NCI-H446 (cell line): Measurements from ENCODE around the gene NPTN.
A peak's percentile ranks its signal among the peaks of the same experiment; 100 is the strongest.

Experiments used
- DNase-seq, 2 experiments: peaks; one replicate each; lab custom pipeline; 2025; lab: John Stamatoyannopoulos, UW

Gene NPTN

DNA sequence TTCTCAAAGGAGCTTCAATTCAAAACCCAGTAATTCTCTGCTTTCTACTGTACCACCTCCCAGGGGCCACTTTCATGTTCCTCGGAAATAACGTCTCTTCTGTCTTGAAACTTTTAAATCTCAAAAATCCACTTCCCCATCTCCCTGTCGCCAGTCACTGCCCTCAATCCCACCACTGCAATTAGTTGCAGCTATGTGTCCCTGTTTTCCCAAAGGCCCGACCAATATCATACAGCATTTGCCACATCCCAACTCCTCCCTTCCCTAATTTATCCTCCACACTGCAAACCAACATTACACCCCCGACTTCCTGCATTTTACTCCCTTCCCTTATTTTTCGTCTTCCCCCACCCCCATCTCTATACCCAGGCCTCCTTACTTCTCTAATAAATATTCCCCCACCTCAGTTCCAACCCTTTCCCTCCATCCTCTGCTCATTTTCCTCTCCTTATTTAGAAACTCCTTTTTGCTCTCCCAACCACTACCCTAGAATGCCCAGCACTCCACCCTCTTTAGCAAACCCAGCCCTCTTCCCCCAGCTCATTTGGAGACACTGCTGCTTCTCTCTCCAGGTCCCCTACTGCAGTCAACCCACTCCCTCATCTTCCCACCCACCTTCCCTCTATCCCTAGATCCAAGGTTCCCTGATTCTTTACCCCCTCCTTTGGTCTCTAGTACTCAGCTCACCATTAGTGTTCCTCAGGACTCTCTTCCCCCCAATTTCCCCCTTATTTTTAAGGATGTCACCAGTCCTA lies 1.1 kb downstream of the NPTN start:
- no peak for DNase-seq

DNA sequence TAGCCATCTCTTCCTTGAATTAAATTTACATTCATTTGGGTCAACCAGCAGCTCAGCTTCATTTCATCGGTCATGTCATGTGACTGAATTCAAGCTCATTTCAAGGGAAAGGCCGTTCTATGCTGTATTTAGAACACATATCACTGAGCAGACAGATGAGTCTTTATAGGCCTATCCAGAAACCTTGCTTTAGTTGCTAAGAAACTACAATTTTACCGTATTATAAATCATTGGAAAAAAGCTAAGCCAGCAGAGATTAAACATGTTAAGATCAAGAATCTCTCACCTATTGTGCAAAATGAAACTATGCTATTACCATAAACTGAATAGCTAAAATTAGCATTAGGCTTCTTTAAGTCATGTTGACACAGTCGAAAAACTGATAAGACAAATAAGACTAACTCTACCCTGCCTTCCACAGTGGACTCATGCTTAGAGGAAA lies 2.2 kb downstream of the NPTN start:
- no peak for DNase-seq

DNA sequence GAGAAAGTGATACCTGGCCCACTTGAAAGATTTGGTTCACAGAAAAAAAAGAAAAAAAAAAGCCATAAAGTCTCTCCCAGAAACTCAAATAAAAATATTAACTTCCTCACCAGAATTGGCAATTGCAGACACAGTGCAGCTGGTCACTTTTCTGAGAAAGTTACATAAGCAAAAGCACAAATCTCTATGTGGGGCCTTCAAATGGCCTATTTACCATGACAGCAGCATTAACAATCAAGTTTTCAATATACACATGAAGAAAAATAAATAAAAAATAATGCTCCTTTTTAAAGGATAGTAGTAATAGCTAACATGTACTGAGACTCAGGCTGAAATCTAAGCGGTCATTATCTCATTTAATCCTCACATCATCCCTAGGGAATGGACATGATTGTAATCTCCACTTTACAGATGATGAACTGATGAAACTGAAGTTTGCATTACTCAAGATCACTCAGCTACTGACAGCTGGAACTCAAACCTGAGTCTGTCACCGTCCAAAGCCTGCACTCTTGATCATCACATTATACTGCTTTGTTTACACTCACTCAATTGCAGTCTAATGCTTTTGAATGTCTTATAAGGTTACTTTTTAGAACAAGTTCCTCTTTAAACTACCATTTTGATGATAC lies 3.3 kb downstream of the NPTN start:
- no peak for DNase-seq

DNA sequence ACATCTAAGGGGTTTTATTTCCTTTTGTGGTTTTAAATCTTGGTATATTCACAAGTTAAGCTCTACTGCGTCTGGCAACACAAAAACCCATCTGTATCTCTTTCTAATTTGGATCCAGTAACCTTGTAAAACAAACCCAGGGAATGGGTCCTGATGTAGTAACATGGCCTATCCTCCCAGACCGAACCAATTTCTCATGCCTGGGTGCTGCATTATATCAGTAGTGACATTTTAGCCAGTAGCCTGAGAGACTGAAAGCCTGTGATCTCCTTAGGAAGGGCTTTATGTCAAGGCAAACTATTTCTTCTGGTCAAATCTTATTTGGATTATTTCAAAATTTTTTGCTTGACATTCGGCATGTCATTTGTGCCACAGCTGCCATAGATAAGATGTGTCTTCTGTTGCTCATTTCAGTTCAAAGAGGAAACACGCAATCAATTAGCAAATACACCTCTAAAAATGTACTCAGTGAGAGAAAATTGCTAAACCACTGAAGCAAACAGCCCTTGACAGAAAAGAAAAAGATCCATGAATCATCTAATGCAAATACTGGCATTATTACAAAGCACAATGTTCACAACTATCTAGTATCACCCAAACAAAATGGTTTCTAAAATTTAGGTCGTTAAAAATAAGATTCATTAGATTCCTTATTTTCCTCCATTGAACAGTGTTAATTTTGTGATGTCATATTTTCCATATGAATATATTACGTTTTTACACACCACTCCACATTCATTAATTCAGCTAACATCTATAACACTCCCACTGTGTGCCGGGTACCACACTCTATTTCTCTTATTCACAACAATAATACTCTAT lies 4.0 kb downstream of the NPTN start:
- DNase-seq, result no peak

DNA sequence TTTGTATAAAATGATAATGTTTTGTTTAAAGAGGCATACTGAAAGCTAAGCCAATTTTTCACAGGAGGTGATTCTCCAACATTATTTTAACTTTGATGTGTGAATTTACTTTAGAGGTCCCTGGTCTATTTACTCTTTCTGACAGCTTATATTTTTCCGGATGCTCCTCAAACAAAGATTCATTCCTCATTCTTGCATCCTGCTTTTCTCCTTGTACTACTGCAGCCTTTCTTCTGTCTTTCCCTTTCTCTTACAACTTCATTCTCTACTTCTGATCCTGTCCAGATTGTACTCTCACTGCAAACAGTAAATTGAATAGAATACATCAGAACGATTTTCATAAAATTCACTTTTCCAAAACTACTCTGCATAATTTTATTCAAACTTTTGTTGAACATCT lies 5.1 kb downstream of the NPTN start:
- DNase-seq, result no peak

DNA sequence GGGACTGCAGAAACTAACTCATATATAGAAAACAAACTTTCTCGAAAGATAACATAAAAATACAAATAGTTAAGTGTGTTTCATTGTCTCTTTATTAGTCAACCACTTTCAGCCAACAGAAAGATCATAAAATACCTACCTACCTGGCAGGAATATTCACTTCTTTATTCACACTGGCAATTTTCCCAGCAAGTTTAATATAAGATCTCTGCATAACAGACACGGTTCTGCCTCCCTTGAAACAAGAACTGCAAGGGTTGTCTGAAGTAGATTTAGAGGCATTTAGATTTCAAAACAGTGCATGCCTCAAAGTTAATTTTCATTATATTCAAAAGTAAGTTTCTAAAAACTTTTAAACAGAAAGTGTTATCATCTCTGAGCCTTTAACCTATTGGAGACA lies 7.1 kb downstream of the NPTN start:
- no peak for DNase-seq

DNA sequence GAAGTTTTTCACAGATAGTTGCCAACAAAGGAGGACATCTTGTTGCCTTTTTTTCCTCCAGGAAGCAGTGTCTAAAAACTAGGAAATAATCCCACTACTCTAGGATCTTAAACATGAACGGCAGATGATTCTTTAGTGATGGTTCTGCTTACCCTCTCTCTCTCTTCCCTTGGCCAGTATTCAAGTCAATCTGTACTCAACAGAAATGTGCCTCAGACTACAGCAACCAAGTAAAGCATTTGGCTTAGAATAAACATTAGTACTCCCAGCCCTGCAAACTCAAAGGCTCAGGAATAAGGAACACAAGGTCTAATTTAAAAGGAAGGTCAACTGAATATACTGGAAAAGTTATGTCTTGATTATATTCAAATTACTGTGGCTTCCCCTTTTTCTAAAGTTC lies 8.7 kb downstream of the NPTN start:
- DNase-seq, result no peak

DNA sequence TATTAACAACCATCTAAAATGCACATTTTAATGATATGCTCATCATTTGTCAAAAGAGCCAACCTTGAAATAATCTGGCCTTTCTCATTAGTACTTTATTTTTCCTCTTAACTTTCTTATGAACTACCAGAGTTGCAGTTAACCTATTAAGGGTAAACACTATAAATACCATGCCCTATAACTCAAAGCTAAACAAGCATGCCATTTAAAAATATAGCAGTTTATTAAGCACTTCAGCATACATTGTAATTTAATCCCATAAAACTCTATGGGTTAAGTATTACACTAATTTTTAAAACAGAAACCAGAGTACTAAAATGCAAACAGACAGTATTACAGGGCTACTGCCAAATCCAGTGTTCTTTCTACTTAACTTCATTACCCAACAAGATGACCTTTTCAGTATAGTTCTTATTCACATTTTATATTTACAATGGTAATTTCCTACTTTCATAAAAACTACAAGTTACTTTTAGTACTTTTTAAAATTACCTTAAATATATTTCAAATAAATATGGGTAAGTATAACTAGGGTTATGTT lies 11.8 kb downstream of the NPTN start:
- no peak for DNase-seq

DNA sequence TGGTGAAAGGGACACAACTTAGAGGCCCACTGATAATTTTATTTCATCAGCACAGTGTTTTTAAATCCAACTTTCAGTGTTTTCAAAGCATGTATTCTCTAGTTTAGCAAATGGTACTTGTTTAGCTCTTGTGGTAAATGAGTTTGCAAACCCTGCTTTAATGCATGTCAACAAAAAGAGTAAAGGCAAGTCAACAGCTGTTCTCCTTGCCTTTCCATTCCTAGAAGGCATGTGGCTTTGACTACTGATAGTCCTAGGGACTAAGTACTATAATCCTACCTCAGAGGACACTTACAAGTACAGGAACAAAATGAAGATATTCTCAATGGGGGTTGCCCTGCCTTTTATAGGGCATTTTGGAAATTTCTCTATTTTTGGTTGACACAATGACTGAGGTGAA lies 13.1 kb downstream of the NPTN start:
- DNase-seq, result no peak

DNA sequence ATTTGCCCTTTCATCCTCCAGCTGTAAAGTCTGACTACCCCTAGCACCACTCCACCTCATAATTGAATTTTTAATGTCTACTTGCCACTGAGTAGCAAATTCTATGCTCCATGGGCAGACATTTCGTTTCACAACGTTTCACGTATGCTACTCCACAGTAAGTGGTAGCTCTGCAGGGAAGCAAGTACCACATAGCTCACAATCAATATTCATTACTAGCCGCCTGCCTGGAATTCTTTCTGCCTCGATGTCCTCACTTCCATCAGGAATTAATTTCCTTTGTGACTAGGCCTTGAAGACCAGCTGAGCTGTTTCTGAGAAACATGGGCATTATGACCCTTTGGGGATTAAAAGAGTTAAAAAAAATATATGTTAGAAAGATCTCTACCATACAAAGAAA lies 15.3 kb downstream of the NPTN start:
- DNase-seq, result no peak

DNA sequence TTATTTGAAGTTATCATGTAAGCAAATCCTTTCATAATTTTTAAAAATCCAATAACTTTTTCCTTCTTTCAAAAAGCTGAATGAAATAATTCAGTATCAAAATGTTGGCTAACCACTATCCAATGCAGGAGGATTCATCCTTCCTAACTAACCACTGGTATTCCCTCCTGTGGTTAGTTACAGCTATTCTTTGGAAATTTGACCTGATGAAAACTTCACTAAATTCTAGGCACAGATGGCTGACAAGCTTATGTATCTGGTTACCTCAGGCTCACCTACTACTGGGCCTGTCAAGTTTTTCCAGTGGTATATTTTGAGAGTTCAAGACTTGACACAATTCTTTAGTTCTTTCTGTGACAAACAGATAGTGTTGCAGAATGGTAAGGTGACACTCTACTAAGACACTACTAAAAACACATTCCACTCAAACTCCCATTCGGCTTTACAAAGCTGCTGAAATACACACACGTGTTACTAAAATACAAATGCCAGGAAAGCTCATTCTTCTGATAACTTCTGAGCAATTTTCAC lies 15.8 kb downstream of the NPTN start:
- no peak for DNase-seq

DNA sequence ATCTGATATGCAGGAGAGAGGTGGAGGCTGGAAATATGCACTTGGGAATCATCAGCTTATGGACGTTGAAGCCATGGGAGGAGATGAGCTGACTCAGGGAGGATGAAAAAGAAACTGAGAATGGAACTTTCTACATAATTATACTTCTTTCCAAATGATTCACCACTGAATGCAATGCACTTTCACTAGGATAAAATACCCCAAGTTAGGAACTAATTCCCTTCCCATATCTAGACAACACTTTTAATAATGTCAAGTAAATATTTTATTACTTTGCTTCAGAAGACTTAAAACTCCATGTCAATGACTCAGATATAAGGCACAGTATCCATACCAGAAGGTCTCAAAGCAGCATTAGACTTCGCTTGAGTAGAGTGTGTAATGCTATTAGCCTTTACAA lies 24.2 kb downstream of the NPTN start:
- no peak for DNase-seq

DNA sequence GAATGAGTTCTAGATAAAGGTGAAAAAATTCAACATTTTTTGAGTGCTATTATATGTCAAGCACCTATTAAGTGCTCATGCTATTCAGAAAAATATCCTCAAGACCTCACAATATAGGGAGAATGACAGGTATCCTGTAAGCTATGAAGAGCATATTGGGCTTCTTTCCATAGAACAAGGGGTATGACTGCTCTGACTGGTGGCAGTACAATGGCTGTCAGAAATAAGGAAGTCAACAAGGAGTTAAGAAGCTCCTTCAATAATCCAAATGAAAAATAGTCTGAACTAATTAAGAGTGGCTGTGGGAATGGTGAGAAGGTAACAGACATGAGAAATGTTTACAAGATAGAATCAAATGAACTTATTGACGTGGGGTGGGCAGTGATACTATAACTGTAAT lies 24.7 kb downstream of the NPTN start:
- no peak for DNase-seq

DNA sequence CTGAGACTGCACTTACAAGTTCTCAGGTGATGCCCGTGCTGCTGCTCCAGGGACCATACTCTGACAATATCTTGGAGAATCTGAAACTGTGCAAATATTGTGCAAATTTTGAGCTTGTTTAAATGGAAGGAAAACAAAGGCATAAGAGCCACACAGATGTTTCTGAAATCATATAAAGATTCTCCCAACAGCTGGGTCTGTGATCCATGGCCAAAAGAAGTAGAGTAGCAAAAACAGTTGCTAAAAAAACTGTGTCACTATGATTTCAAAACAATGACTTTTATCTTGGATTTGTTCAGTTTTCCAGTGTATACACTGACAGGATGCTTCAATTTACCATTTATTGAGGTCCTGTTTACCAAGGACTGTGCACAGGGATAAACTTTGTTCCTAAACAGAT lies 25.3 kb downstream of the NPTN start:
- DNase-seq, result no peak

DNA sequence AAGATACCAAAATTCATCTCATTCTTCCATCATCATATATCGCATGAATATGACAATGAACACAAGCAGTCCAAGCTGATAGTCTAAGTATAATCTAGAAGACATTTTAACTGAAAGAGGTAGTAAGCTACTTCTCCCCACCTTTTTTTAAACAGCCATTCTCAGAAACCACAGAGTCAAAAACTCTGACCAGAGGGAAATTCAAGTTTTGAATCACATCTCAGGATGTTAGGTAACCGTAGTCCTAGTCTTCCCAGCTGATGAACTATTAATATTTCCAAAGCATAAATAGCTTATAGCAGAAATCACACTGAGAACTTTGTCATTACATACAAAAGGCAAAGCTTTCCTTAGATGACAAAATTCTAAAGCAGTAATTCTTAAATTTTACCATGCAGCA lies 25.8 kb downstream of the NPTN start:
- no peak for DNase-seq

DNA sequence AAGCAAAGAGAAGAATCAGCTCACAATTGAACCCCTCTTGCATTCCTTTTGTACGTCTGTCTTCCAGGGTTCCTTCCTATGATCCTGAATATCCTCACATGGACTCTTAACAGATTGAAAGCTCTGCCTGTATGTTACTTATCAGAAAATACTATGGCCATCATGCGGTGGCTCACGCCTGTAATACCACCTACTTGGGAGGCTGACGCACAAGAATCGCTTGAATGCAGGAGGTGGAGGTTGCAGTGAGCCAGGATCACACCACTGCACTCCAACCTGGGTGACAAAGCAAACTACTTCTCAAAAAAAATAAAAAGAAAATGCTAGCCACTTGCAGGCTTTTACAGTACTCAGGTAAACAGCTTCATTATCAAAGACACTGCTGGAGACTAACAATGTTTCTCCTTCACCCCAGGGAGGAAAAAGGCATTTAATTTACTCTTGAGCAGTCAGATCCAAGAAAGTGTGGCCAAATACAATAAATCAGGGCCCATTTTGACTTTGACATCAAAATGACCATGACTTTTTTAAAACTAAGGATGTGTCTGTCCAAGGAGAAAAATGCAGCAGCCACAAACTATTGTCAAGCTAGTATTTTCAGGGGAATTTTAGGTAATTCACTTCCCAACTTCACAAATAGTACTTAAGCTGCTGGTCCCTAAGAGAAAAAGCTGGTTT lies 27.3 kb downstream of the NPTN start:
- DNase-seq, result no peak

DNA sequence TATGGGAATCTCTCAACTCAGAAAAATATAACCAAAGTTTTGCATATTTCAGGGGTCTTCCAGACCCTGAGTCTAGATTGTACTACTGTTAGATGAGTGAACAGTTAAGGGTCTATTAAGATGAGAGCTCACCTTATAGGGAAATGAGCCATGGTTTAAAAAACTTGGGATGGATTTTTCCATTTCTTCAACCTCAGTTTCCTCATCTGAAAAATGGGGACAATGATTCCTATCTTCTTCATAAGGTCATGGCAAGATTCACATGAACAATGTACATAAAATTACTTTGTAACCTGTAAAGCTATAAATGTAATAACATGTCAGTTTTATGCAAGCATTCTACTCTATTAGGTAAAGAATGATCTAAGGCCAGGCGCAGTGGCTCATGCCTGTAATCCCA lies 28.7 kb downstream of the NPTN start:
- no peak for DNase-seq

DNA sequence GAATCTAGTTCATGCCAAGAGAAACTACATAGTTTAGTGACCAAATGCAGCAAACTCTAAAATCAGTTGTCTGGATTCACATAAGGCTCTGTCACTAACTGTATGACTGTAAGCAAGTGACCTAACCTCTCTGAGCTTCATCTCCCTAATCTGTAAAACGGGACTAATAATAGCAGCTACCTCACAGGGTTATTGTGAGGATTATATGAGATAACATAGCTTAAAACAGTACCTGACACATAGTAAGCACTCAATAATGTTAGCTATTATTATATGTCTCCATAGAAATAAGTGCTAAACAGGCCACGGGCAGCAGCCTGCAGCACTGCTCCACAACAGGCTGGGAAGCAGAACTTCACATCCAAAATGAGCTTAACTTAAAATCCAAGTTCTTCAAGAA lies 30.2 kb downstream of the NPTN start:
- DNase-seq, result no peak

DNA sequence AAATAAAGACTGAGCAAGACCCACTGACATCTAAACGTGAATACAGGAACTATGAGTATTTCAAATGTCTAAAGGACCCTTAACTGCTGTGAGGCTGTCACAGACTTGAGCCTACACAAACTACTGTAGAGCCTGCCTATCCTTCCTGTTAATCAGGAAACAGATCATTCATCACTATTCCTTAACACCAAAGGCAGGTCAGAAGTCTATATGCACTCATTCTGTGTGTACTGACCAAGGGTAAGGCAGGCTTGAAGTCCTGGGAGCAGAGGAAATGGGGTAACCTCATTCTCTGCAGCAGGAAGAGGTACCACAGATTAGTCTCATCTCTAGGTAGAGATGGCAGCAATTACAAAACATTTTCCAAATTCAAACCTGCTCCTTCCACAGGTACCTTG lies 30.7 kb downstream of the NPTN start:
- no peak for DNase-seq

DNA sequence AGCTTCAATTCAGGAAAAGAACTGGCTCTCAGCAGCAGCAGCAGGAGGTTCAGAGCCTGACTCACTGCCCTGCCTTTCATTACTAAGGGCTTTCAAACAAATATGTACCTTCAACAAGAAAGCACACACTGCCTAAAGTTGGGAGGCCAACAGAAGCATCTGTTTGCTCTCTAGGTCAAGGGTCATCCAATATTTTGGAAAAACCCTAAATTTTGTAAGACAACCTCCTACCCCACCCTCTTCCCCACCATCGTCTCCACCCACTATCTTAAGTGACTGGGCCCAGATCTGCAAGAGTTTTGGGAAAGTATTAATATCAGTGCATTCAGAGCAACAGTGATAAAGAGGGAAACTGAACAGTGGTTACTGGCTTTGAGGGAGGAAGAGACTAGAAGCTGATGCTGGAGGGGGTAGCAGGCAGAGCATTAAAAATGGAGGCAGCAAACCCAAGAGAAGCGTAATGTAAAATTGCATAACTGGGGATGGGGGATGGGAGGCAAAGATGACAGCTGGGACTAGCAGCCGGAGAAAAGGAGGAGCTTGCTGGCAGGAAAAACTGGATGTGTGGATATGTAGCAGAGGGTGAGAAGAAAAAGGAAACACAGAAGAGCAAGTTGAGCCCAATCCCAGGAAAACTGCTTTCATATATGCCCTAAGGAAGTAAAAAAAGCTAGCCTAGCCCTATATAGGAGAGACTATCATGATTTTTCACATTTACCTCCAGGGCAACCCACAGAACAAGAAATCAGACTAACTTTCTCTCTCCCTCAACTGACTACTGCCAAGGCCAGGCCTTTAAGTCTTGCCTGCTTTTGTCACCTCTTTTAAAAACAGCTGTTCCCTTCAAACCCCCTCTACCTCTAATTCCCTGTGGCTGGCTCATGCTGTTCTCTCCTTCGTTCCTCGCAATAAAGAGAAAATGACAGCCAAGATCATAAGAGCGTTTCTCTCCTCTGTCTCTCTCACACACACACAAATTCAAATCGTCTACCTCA lies 31.4 kb downstream of the NPTN start:
- peak; percentile 25 to 68 for DNase-seq
